ENCODE measurements around the gene PPP1R14D.

- TF ChIP-seq POLR2A (IDR thresholded peaks at IDR 0.05) (no peak), POLR2AphosphoS5 (IDR thresholded peaks at IDR 0.05) (no peak), EP300 (IDR thresholded peaks at IDR 0.05) (no peak)
- TF ChIP-seq, protein P1, sequence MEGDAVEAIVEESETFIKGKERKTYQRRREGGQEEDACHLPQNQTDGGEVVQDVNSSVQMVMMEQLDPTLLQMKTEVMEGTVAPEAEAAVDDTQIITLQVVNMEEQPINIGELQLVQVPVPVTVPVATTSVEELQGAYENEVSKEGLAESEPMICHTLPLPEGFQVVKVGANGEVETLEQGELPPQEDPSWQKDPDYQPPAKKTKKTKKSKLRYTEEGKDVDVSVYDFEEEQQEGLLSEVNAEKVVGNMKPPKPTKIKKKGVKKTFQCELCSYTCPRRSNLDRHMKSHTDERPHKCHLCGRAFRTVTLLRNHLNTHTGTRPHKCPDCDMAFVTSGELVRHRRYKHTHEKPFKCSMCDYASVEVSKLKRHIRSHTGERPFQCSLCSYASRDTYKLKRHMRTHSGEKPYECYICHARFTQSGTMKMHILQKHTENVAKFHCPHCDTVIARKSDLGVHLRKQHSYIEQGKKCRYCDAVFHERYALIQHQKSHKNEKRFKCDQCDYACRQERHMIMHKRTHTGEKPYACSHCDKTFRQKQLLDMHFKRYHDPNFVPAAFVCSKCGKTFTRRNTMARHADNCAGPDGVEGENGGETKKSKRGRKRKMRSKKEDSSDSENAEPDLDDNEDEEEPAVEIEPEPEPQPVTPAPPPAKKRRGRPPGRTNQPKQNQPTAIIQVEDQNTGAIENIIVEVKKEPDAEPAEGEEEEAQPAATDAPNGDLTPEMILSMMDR (IDR thresholded peaks at IDR 0.05): no peak
These were observed 2.7 kb downstream of the PPP1R14D start for GRCh38 chr15:40825661-40826422.

Measured in gastroesophageal sphincter (tissue), 3 donors.